Hematopoietic multipotent progenitor cell treated with erythropoietin and hydrocortisone succinate and interleukin-3 and kit ligand, for 6 days (in vitro differentiated cells): Measurements from ENCODE around the gene TACR1.
"Not testable (repeated sequence)": the region's sequence is repeated elsewhere in the genome, so short reads cannot be mapped to it uniquely, and the experiment has no call there.

ENCODE experiments used
- DNase-seq: peaks from one replicate; pipeline ENCODE4 v3.0.0-alpha.2; 2015

TACR1 gene

GRCh38 chr2:75076088-75076487, 123.2 kb downstream of the TACR1 start:
- no peak for DNase-seq

GRCh38 chr2:75074708-75075107, 124.6 kb downstream of the TACR1 start:
- DNase-seq: no peak

- no peak for DNase-seq
Measured at GRCh38 chr2:75074228-75074627, 125.1 kb downstream of the TACR1 start.

GRCh38 chr2:75071766-75072165, 127.6 kb downstream of the TACR1 start:
- DNase-seq: no peak

GRCh38 chr2:75068546-75068945, 130.8 kb downstream of the TACR1 start:
- DNase-seq: peak; percentile 12

GRCh38 chr2:75067506-75067905, 131.8 kb downstream of the TACR1 start:
- DNase-seq: no peak

GRCh38 chr2:75066121-75066902, 133.0 kb downstream of the TACR1 start:
- DNase-seq: no peak

GRCh38 chr2:75065402-75066008, 133.8 kb downstream of the TACR1 start:
- no peak for DNase-seq

- DNase-seq: peak; percentile 60
Measured at GRCh38 chr2:75064691-75065396, 134.5 kb downstream of the TACR1 start.

- DNase-seq: no peak
Measured at GRCh38 chr2:75063906-75064305, 135.4 kb downstream of the TACR1 start.

GRCh38 chr2:75058427-75058826, 140.9 kb downstream of the TACR1 start:
- no peak for DNase-seq

- DNase-seq: not testable (repeated sequence)
Measured at GRCh38 chr2:75057150-75057549, 142.2 kb downstream of the TACR1 start.

GRCh38 chr2:75055820-75056675, 143.3 kb downstream of the TACR1 start:
- DNase-seq: no peak

GRCh38 chr2:75055142-75055819, 144.0 kb downstream of the TACR1 start:
- no peak for DNase-seq

- DNase-seq: no peak
Measured at GRCh38 chr2:75054296-75054695, 145.0 kb downstream of the TACR1 start.

GRCh38 chr2:75053484-75054112, 145.7 kb downstream of the TACR1 start:
- DNase-seq: peak; percentile 63

GRCh38 chr2:75047992-75048625, 151.2 kb downstream of the TACR1 start:
- DNase-seq: no peak

- DNase-seq: no peak
Measured at GRCh38 chr2:75047189-75047991, 151.9 kb downstream of the TACR1 start.

GRCh38 chr2:75045526-75046050, 153.7 kb downstream of the TACR1 start:
- no peak for DNase-seq

GRCh38 chr2:75044291-75044690, 155.0 kb downstream of the TACR1 start:
- DNase-seq: no peak
